GM12878 (cell line): Measurements from ENCODE around the gene KLF15. TPM values are rescaled to one million over a fixed set of nuclear protein-coding genes. Genes with fewer than 3 reads are reported as not detected.

Experiments
- ATAC-seq: fragments of 200-7000 bp; cut with Tn5 transposase; 3 replicates; pipeline ENCODE4 v1.9.1; 2020; ENCODE audit warnings: mild to moderate bottlenecking, moderate library complexity
- BruUV-seq: library from RNA; stranded (reverse); fragments of 400-500 nt; replicated peaks from 2 replicates; lab custom pipeline; 2021; lab: Mats Ljungman, UMichigan
- CTCF ChIA-PET: fragments of 300-600 bp; sonication (Branson Sonifier 250); formaldehyde crosslinking; extraction: SDS; loops from one replicate; lab custom pipeline; 2021; ENCODE audit warnings: inconsistent platforms; lab: Yijun Ruan, JAX
- POLR2A ChIA-PET: fragments of 350-600 bp; formaldehyde crosslinking; extraction: SDS; loops from one replicate; lab custom pipeline; 2021; ENCODE audit warnings: inconsistent platforms; lab: Charles Lee
- RAD21 ChIA-PET: fragments of 300-600 bp; sonication (Branson Sonifier 250); formaldehyde crosslinking; loops from one replicate; lab custom pipeline; 2023; ENCODE audit warnings: antibody characterized with exemption; ENCODE audit not compliant: unreplicated experiment; lab: Charles Lee
- SMC1A ChIA-PET: fragments of 300-600 bp; sonication (Branson Sonifier 250); formaldehyde crosslinking; loops from one replicate; lab custom pipeline; 2023; ENCODE audit not compliant: unreplicated experiment, uncharacterized antibody; lab: Charles Lee
- DNase-seq: peaks from one replicate; pipeline ENCODE4 v3.0.0-alpha.2; 2011; ENCODE audit warnings: low read depth, low spot score
- FAIRE-seq: peaks from 3 replicates; lab custom pipeline; 2011; peaks lifted over from hg19 to GRCh38; lab: Jason Lieb, UNC
- H2AFZ ChIP-seq: 2 replicates; pipeline ENCODE4 v1.6.0; 2011; ENCODE audit warnings: low read depth, low read length, control low read depth; ENCODE audit not compliant: control insufficient read depth
- H3K27ac ChIP-seq: 2 replicates; pipeline ENCODE4 v1.5.1; 2011; ENCODE audit warnings: control low read depth; ENCODE audit not compliant: control insufficient read depth, insufficient read depth
- H3K27me3 ChIP-seq, 2 experiments: replicated peaks in 1 of 2; 2 replicates each; pipeline versions ENCODE4 v1.6.0 to v1.6.1; 2011; ENCODE audit warnings: low read length in 1 of 2; ENCODE audit not compliant: control insufficient read depth in 2 of 2, insufficient read depth in 2 of 2
- H3K36me3 ChIP-seq, 2 experiments: 2 replicates each; pipeline ENCODE4 v1.5.1; 2011; ENCODE audit warnings: low read length in 1 of 2; ENCODE audit not compliant: control insufficient read depth in 2 of 2, insufficient read depth in 2 of 2
- H3K4me1 ChIP-seq: 2 replicates; pipeline ENCODE4 v1.6.1; 2011; ENCODE audit warnings: mild to moderate bottlenecking, low read length, moderate library complexity, mixed read lengths; ENCODE audit not compliant: control insufficient read depth, insufficient read depth
- H3K4me2 ChIP-seq: 2 replicates; pipeline ENCODE4 v1.6.0; 2011; ENCODE audit warnings: control low read depth; ENCODE audit not compliant: control insufficient read depth, insufficient read depth
- H3K4me3 ChIP-seq: fragments of 200-600 bp; sonication (generic); 2 replicates; pipeline ENCODE4 v1.5.1; 2016
- H3K79me2 ChIP-seq: 2 replicates; pipeline ENCODE4 v1.6.0; 2011; ENCODE audit warnings: low read length; ENCODE audit not compliant: control insufficient read depth, insufficient read depth
- H3K9ac ChIP-seq: 2 replicates; pipeline ENCODE4 v1.8.0; 2011; ENCODE audit warnings: low read length, control low read depth, mixed read lengths; ENCODE audit not compliant: control insufficient read depth, insufficient read depth
- H3K9me3 ChIP-seq: replicated peaks from 3 replicates; pipeline ENCODE4 v1.5.1; 2011; ENCODE audit warnings: mild to moderate bottlenecking, low read length; ENCODE audit not compliant: control insufficient read depth, insufficient read depth
- H4K20me1 ChIP-seq: 2 replicates; pipeline ENCODE4 v1.6.0; 2011; ENCODE audit not compliant: control insufficient read depth, insufficient read depth
- EP300 ChIP-seq, 2 experiments: fragments of 150-350 bp in 1 of 2; IDR thresholded peaks; 2 replicates each; pipeline ENCODE4 v1.6.1; 2011 to 2012; ENCODE audit warnings: low read depth in 2 of 2, low read length in 2 of 2, borderline replicate concordance in 1 of 2, improper control_type of control experiment in 1 of 2, inconsistent platforms in 1 of 2; ENCODE audit not compliant: control insufficient read depth in 1 of 2
- HDGF ChIP-seq: fragments of 450-650 bp; IDR thresholded peaks from 2 replicates; pipeline ENCODE4 v1.6.1; 2016; ENCODE audit warnings: antibody characterized with exemption
- HSF1 ChIP-seq: fragments of 150-350 bp; IDR thresholded peaks from 2 replicates; pipeline ENCODE4 v1.6.1; 2014; ENCODE audit warnings: mild to moderate bottlenecking, low read depth, low read length
- KDM1A ChIP-seq: fragments of 200-600 bp; sonication (generic); IDR thresholded peaks from 2 replicates; pipeline ENCODE4 v1.6.1; 2016; ENCODE audit warnings: borderline replicate concordance
- KLF5 ChIP-seq: fragments of 450-650 bp; IDR thresholded peaks from 2 replicates; pipeline ENCODE4 v1.6.1; 2014; ENCODE audit warnings: mild to moderate bottlenecking; ENCODE audit not compliant: partially characterized antibody
- POLR2AphosphoS5 ChIP-seq: IDR thresholded peaks from 2 replicates; pipeline ENCODE4 v1.6.1; 2011; ENCODE audit warnings: mild to moderate bottlenecking, low read length, inconsistent platforms
- RCOR1 ChIP-seq: conservative IDR thresholded peaks from 2 replicates; pipeline ENCODE4 v1.6.1; 2012; ENCODE audit warnings: low read depth, low read length, improper control_type of control experiment
- RELB ChIP-seq: fragments of 450-650 bp; IDR thresholded peaks from 2 replicates; pipeline ENCODE4 v1.6.1; 2017; ENCODE audit warnings: low read depth, mild to moderate bottlenecking, moderate library complexity
- SP1 ChIP-seq: IDR thresholded peaks from one replicate; pipeline ENCODE4 v1.6.1; 2011; ENCODE audit warnings: low read depth, low read length
- TBL1XR1 ChIP-seq: IDR thresholded peaks from 2 replicates; pipeline ENCODE4 v1.6.1; 2012; ENCODE audit warnings: low read depth, low read length, improper control_type of control experiment
- WGBS: methylation state at CpG from one replicate; pipeline ENCODE4 v1.1.6; 2016; ENCODE audit warnings: low lambda C conversion rate; ENCODE audit not compliant: insufficient replicate concordance, insufficient coverage; ENCODE audit errors: missing lambda C conversion rate; 5-methylcytosine and 5-hydroxymethylcytosine counted together
- in situ Hi-C: fragments of 300-500 bp; cut with MboI; formaldehyde crosslinking; loops from 9 replicates; pipeline ENCODE4 v1.14.3; 2018; ENCODE audit warnings: mixed read lengths
- intact Hi-C: fragments of 100-400 bp; cut with micrococcal nuclease; formaldehyde crosslinking; loops from one replicate; pipeline ENCODE4 v1.14.2; 2022; ENCODE audit not compliant: unreplicated experiment
- polyA plus RNA-seq, 11 experiments: library from polyadenylated mRNA; depleted of rRNA in 4 of 11; unstranded in 6 of 11; stranded (reverse) in 5 of 11; fragments of >200 nt; fragmentation: Nextera tagmentation in 4 of 11; fragmentation: Illumina TruSeq in 1 of 11; extraction: Ambion mirVana in 4 of 11; extraction: Trizol in 1 of 11; gene quantifications; 1 replicate in 1 of 11; 2 replicates in 10 of 11; pipeline versions ENCODE4 v1.2.1 to v1.2.3, GENCODE V29; 2011 to 2016; ENCODE audit warnings: inconsistent platforms in 2 of 11, missing spikeins in 2 of 11, low read depth in 1 of 11
- total RNA-seq, 4 experiments: library from RNA; depleted of rRNA in 3 of 4; stranded (reverse); fragments of >200 nt in 3 of 4; fragmentation: Illumina TruSeq in 1 of 4; extraction: Trizol in 1 of 4; gene quantifications; 2 replicates each; pipeline versions ENCODE4 v1.2.1 to v1.2.3, GENCODE V29; 2013 to 2021

Gene KLF15
- total and polyA plus RNA-seq, 10 of the 15 experiments (the other 5 are each of a cell fraction or from before 2014, with no cell fraction given) = 0.15 TPM; not detected in 9

- TF ChIP-seq RELB (no peak), KDM1A (no peak), EP300 (IDR thresholded peaks at IDR 0.05; ENCODE audit: borderline replicate concordance in 1 of 2, control insufficient read depth in 1 of 2, low read depth in 2 of 2, low read length in 2 of 2) (no peak), TBL1XR1 (no peak), HDGF (no peak), RCOR1 (no peak)
Measured at GRCh38 chr3:126310816-126311215, 46.4 kb downstream of the KLF15 start (continued).

GRCh38 chr3:126309861-126310655, 47.1 kb downstream of the KLF15 start:
- no peak for FAIRE-seq
- H3K27me3 ChIP-seq = no peaks in the 10 kb centered on the region
- H3K9me3 ChIP-seq = no peaks in the 10 kb centered on the region
- ChIA-PET RAD21 (no interaction called here), POLR2A (no interaction called here), CTCF (no interaction called here), SMC1A (no interaction called here)
- ATAC-seq = no peak
- intact Hi-C loops = no loop called here
- BruUV-seq = no TSS peak
- no peak overlapping the region for H3K4me3 ChIP-seq
- no peak overlapping the region for H2AFZ ChIP-seq
- 35% methylated on average over 12 of the region's 12 CpGs for WGBS
- no peak overlapping the region for H3K9ac ChIP-seq
- no peaks in the 10 kb centered on the region for H3K4me1 ChIP-seq
- in situ Hi-C loops = no loop called here
- H3K4me2 ChIP-seq = no peak overlapping the region
- no peaks in the 10 kb centered on the region for H3K79me2 ChIP-seq
- H4K20me1 ChIP-seq = no peaks in the 10 kb centered on the region
- H3K36me3 ChIP-seq = no peaks in the 10 kb centered on the region
- TF ChIP-seq KLF5 (no peak), SP1 (no peak), HSF1 (no peak), POLR2AphosphoS5 (no peak)
- no peak for DNase-seq
- H3K27ac ChIP-seq = no peak overlapping the region
